ENCODE data around the gene ASAP3. TPM values are rescaled to one million over a fixed set of nuclear protein-coding genes. Genes with fewer than 3 reads are reported as not detected.
"Not testable (repeated sequence)": the region's sequence is repeated elsewhere in the genome, so short reads cannot be mapped to it uniquely, and the experiment has no call there.

ASAP3 gene
- total RNA-seq, 1 donor from 2014 or later, result 3.4 TPM

DNA sequence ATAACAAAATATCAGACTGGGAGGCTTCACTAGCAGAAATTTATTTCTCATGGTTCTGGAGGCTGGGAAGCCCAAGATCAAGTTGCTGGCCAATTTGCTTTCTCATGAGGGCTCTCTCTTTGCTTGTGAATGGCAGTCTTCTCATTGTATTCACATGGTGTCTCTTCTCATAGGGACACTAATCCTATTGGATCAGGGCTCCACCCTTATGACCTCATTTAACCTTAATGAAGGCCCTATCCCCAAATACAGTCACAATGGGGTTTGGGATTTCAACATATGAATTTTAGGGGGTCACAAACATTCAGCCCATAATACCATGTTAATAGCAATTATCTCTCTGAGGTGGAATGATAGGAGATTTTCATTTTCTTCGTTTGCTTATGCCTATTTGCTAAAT lies 84.8 kb downstream of the ASAP3 start:
- DNase-seq (ENCODE audit: low read depth in 2 of 2), result no peak

DNA sequence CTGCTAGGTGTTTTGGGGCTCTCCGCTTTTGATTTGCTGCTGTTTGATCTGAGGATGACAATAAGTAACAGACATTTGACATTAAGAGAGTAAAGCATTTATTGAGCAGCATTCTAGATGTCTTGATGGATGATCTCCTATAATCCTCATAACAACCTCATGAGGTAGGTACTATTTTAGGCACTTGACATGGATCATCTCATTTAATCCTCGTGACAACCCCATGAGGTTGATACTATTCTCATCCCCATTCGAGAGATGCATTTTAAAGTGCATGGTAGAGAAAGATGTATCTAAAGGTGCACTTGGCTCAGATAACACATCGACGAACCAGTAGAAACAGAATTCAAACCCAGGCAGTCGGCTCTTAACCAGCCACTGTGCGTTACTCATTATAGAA lies 86.1 kb downstream of the ASAP3 start:
- DNase-seq (ENCODE audit: low read depth in 2 of 2), result no peak

GRCh38 chr1:23396380-23396779 lies 87.6 kb downstream of the ASAP3 start:
- DNase-seq (ENCODE audit: low read depth in 2 of 2), result no peak

GRCh38 chr1:23395849-23396248 lies 88.1 kb downstream of the ASAP3 start:
- no peak for DNase-seq (ENCODE audit: low read depth in 2 of 2)

DNA sequence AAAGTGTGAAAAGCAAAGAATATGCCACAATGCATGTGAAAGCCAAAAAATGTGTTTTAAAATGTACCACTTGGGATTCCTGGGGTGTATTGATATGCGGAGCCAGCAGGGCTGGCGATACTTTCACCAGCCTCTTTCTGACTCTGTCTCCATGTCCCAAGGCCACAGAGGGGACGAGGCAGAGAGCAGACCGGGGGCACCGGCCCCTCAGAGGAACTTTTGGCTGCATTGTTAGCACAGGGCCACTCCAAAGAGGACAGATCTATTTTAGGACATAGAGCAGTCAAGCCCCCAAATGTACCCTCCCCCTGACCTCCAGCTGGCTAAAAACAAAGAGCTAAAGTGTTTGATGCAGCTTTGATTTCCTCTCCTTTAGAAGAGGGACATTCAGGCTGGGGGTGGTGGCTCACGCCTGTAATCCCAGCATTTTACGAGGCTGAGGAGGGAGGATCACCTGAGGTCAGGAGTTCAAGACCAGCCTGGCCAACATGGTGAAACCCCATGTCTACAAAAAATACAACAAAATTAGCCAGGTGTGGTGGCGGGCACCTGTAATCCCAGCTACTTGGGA lies 88.7 kb downstream of the ASAP3 start:
- no peak for DNase-seq (ENCODE audit: low read depth in 2 of 2)

- peak in 1 of 2 donors; percentile 37 for DNase-seq (ENCODE audit: low read depth in 2 of 2)
Measured at GRCh38 chr1:23394684-23395083, 89.3 kb downstream of the ASAP3 start.

DNA sequence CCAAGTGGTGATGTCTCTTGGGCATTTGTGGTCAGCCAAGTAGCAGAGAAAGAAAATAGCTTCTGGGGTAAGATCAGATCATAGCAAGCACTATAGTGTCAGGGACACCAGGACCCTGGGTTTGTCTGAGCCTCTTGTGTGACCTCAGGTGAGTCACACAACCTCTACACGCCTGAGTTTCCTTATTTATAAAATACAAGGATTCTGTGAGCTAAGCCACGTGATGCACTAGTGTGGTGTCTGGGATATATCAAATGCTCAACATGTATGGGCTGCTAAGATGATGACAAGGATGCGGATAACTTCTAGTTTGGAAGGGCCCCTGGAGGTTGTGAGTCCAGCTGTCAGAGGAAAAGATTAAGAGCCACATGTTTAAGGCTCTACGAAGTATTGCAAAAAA lies 89.8 kb downstream of the ASAP3 start:
- peak in 1 of 2 donors; percentile 79 for DNase-seq (ENCODE audit: low read depth in 2 of 2)

GRCh38 chr1:23393706-23394105 lies 90.3 kb downstream of the ASAP3 start:
- peak; percentile 71 to 83 for DNase-seq (ENCODE audit: low read depth in 2 of 2)

GRCh38 chr1:23392125-23392855 lies 91.7 kb downstream of the ASAP3 start:
- DNase-seq (ENCODE audit: low read depth in 2 of 2), result no peak

DNA sequence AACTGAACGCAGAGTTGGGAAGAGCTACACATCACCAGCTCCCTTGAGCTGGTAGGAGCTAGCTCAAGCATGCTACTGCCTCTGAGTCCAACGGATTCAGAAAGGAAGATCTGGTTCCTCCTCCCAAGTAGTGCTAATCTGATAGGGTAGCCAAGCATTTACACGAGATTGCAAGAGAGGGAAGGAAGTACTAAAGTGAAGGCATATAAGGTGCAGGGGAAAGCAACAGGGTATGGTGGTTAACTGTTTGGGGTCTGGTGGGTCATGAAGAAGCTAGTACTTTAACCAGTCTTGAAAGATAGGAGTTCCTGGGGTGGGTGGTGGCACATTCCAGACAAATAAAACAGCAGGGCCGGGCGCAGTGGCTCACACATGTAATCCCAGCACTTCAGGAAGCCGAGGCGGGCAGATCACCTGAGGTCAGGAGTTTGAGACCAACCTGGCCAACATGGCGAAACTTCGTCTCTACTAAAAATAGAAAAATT lies 94.1 kb downstream of the ASAP3 start:
- DNase-seq (ENCODE audit: low read depth in 2 of 2), result no peak

DNA sequence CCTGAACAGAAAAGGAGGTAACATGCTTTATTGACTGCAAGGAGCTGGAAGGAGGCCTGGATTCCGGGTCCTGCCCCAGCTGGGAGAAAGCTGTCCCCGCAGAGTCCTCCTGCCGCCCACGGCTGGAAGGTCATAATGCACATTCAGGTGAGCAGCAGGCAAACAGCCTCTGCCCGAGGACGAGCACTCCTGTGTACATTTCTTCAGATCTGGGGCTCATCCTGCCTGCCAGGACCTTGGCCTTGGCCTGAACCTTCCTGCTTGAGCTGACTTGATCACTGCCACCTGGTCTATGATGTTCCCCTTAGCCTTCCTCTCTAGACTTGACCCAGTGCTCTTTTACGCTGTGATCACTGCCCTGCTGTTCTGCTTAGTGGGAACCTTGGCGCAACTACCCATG lies 96.5 kb downstream of the ASAP3 start:
- no peak for DNase-seq (ENCODE audit: low read depth in 2 of 2)

DNA sequence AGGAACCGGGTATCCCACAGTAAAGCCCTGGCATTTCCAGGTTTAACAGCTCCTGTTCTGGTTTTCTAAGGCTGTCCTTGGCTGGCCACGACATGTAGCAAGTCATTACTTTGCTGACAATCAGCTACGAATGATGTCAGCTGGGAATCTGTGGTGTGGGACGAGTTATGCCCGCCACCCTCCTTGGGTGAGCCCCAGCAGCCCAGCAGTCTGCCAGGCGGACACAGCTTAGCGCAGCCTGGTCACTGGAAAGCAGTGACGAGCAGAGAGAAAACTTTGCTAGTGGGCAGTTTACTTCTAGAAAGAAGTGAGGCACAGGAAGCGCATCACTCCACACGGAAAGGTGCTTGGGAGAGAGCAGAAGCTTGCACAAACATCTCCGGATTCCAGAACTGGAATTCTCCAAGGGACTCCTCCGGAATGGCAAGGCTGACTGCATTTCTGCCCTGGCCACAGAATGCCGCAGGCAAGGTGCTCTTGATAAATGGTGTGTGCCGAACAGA lies 98.8 kb downstream of the ASAP3 start:
- DNase-seq (ENCODE audit: low read depth in 2 of 2), result peak in 1 of 2 donors; percentile 71

DNA sequence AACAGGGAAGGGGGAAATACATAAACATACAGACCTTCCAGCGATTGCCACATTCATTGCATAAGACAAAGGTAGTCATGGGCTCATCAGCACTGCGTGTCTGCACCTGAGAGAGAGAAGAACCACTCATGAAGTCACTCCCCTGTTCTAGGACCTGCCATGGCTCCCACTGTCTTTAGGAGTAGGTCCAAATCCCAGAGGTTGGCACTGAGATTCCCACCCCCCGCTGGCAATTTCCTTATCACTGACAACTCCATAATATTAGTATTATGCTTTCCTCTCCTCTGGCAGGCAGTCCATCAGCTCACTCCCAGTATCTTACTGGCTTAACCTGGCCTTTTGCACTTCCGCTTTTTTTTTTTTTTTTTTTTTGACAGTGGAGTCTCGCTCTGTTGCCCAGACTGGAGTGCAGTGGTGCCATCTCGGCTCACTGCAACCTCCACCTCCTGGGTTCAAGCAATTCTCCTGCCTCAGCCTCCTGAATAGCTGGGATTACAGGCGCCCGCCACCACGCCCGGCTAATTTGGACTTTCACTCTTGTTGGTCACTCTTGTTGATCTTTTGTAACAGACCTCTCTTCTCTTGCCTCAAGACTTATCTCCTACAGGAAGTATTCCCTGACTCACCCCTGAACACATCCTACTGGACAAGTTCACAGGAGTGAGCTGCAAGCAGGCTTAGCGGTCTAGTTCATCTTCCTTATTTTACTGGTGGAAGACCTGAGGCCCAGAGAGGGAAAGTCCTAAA lies 99.5 kb downstream of the ASAP3 start:
- peak in 1 of 2 donors; percentile 85 for DNase-seq (ENCODE audit: low read depth in 2 of 2)

DNA sequence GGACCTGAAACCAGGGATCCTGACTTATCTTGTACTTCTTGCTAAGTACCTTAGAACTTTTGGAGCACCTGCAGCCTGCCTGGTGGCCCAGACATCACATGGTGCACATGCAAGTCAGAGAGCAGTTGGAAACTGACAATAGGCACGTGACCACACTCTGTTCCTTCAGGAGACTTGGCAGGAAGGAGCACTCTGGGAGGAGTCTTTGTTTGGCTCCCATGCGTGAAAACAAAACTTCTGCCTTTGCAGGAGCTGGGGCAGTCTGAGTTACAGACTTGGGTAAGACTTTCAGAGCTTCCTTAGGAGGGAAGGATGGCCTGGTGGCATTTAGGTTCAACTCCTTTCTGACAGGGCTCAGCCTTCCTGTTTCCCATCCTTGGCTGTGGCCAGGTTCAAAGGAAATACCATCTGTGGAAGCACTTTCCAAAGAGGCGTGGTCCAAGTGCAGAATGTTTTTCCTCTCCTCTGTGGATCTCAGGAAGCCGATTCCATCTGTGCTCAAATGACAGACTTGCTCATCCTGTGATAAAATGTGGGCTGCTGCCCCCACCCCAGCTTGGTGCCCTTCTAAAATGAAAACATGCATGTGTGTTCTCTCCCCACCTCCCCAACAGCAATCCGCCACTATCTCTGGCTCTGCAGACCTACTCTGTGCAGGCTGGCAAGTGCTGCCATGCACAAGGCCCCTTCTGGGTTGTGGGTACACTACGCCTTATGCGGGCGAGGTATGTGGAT lies 100.2 kb downstream of the ASAP3 start:
- peak; percentile 28 to 56 for DNase-seq (ENCODE audit: low read depth in 2 of 2)

- DNase-seq (ENCODE audit: low read depth in 2 of 2), result no peak
Measured at GRCh38 chr1:23381233-23381885, 102.6 kb downstream of the ASAP3 start.

GRCh38 chr1:23380719-23381118 lies 103.3 kb downstream of the ASAP3 start:
- no peak for DNase-seq (ENCODE audit: low read depth in 2 of 2)

DNA sequence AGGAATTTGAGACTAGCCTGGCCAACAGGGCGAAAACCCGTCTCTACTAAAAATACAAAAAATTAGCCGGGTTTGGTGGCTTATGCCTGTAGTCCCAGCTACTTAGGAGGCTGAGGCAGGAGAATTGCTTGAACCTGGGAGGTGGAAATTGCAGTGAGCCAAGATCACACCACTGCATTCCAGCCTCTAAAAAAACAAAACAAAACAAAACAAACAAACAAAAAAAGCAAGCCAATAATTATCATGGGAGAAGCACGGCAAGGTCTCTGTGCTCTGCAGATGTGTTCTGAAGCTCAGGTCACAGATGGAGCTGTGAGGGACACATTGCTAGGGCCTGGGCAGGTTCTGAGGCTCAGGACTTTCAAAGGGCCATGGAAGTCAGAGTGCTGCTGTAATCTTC lies 103.7 kb downstream of the ASAP3 start:
- DNase-seq (ENCODE audit: low read depth in 2 of 2), result not testable (repeated sequence)
